Measurements from ENCODE around the gene ZGPAT.
"Not testable (repeated sequence)": the region's sequence is repeated elsewhere in the genome, so short reads cannot be mapped to it uniquely, and the experiment has no call there.

Gene ZGPAT

DNA sequence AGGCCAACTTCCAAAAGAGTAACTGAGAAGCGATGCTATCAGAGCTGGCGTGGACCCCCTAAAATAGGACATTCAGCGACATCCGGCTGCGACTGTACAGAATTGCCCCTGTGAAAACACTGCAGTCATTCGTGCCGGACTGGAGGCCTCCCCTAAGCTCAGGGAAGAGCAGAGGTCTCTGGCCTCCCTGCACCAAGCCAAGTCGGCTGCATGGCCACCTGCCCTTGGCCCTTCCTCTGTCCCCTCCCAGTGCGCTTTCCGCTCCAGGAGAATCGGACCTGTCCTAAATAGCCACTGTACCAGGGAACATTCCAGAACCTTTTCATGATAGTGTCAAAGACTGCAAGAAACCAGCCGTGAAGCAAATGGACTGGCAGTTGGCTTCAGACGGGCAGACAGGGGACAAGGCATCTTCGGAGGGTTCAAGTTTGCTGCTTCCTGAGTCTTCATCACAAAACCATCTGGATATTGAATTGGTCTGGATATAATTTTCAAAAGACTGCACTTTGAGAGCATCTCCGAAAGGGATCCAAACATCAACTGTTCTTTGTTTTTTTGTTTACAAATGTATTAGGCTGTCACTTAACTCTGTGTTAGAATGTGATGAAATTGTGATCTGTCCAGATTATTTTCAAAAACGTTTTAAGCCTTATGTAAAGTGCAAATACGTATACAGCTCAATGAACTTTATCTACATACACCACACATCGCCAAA lies 48.3 kb downstream of the ZGPAT start:
- no peak overlapping the region for H3K4me3 ChIP-seq (ENCODE audit: low read depth, low read length)

DNA sequence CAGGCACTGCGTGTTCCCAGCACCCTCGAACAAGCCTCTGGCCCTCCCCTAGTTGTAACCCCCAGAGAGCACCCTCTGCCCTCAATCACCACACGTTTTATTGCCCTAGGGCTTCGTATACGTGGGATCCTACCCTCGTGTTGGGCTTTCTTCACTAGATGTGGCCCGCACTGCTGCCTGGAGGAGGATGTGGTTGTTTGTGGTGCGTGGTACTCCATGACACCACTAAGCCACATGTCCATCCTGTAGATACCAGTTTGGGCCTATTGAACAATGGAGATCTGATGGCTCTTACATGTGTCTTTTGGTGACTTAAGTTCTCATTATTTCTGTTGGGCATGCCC lies 48.8 kb downstream of the ZGPAT start:
- H3K4me3 ChIP-seq (ENCODE audit: low read depth, low read length) = no peak overlapping the region

DNA sequence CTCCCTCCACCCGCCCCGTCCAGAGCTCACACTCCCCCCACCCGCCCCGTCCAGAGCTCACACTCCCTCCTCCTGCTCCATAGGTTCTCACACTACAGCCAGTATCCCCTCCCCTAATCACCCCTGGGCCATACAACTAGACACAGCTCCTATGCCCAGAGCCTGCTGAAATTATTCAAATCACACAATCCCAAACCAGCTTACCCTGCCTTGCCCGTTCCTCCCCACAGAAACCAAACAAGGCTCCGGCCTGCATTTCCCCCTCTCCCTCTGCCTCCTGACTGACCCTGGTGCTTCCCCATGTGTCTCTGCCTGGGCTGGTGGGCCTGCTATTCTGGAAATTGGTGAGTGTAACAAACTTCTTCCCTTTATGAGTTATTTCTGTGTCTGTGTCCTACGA lies 50.3 kb downstream of the ZGPAT start:
- H3K4me3 ChIP-seq (ENCODE audit: low read depth, low read length) = no peak overlapping the region

DNA sequence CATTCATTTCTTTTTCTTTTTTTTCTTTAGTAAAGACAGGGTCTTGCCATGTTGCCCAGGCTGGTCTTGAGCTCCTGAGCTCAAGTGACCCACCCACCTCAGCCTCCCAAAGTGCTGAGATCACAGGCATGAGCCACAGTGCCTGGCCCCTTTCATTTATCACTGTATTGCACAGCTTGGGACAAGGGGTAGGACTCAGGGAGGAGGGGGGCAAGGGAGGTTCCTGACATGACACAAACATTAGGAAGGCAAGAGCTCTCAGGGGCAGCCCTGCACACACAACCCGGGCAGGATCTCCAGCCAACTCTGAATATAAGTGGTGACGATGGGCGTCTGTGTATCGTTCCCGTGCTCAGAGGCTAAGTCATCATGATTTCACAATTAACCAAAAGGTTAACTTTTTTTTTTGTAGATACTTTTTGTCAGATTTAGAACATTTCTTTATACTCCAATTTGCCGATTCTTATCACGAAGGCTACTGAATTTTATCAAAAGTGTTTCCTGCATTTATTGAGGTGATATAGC lies 51.6 kb downstream of the ZGPAT start:
- no peak overlapping the region for H3K4me3 ChIP-seq (ENCODE audit: low read depth, low read length)

DNA sequence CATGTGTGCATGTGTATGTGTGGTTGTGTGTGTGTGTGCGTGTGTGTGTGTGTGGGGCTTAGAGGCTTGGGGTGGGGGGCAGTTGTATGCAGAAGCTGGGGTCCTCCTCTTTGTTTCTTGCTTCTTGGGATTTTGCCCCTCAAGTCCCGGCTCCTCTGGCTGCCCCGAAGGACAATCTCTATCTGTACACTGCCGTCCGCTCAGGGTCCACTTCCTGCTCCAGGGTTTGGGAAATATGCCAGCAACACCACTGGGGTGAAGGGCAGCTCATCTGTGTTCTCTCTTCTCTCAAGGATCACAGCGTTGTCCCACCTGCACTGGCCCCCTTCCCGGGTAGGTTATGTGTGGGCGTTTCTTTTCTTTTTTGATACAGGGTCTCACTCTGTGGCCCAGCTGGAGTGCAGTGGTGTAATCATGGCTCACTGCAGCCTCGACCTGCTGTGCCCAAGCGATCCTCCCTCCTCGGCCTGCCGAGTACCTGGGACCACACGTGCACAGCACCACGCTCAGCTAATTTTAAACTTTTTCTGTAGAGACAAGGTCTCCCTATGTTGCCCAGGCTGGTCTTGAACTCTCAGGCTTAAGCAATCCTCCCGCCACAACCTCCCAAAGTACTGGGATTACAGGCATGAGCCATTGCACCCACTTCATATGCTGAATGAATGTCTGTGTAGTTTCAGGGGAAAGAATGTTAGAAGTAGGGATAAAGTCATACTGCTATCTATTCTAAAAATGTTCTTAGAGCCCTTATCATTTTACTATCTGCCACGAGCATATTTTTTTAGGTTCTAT lies 57.4 kb downstream of the ZGPAT start:
- no peak overlapping the region for H3K4me3 ChIP-seq (ENCODE audit: low read depth, low read length)

DNA sequence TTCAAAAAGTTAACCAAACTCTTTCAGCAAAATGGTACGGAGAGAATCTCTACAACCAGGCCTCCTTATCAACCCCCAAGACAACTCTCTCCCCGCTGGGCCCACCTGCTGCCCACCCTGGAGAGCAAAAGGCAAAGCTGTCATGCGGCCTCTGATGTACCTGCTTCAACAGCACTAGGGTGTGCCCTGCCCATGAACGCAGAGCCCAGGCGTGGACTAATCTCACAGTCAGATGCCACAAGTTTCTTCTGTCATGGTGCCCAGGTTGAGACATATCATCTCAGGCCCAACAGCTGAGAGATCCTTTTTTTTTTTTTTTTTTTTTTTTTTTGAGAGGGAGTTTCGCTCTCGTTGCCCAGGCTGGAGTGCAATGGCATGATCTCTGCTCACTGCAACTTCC lies 58.1 kb downstream of the ZGPAT start:
- no peak overlapping the region for H3K4me3 ChIP-seq (ENCODE audit: low read depth, low read length)

DNA sequence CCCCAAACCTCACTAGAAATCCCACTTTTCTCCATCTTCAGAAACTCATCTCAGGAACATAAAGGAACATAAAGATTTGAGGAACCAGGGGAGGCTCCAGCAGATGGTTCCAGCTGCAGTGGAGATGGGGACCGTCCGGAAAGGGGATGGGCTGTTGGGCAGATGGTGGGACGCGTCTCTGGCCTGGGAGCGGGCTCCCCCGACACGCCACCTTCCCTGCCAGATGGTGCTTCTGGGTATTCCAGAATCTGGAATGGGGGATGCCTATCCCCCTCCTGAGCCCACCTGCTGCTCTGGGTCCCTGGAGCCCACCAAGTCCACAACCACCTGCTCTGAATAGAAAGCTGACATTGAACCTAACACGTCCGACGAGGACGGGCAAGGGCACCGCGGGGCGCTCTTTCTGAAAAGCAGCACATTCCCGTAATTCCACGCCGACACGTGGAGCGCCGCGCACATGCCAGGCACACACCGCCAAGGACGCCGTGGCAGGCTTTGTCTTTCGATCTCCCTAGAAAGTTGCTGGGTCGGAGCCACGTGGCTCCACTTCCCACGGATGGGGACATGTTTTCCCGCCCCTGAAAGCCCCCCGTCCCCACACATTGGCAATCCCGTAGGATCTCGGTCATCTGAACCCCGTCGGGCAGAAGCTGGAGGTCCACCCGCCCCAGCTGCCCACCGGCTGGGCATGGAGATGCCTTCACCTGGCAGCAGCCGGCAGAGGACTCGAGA lies 59.0 kb downstream of the ZGPAT start:
- H3K4me3 ChIP-seq (ENCODE audit: low read depth, low read length) = no peak overlapping the region

DNA sequence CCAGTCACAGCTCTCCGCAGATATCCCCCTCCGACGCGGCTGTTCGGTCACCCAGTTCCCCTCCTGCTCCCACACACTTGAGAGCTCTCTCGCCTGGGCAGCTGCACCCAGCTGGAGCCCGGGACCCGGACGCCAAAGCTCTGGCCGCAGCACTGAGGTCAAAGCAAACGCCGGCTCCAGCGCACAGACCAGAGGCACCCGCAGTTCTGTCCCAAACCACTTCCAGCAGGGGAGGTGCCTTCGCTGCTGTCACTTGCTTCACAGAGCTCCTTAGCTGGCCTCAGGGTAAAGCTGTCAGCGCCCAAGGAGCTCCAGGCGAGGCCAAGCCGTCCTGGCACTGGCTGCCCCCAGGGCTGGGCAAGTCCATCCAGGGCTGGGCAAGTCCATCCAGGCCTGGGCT lies 59.6 kb downstream of the ZGPAT start:
- H3K4me3 ChIP-seq (ENCODE audit: low read depth, low read length) = no peak overlapping the region

DNA sequence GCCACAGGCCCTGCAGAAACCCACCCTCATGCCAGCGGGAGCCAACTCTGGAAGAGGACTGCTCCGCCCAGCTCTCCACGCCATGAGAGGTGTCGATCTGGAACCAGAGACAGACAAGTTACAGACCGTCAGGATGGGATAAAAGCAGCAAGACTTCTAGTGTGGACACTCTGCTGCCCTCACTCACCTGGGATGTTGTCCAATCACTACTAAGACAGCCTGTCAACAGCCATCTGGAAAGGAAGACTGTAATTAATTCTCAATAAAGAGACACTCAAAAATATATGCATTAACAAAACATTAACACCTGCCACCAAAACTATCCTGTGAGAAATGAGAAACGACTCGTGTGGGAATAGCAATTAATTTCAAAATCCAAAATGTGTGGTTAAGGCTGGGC lies 60.0 kb downstream of the ZGPAT start:
- H3K4me3 ChIP-seq (ENCODE audit: low read depth, low read length) = no peak overlapping the region

DNA sequence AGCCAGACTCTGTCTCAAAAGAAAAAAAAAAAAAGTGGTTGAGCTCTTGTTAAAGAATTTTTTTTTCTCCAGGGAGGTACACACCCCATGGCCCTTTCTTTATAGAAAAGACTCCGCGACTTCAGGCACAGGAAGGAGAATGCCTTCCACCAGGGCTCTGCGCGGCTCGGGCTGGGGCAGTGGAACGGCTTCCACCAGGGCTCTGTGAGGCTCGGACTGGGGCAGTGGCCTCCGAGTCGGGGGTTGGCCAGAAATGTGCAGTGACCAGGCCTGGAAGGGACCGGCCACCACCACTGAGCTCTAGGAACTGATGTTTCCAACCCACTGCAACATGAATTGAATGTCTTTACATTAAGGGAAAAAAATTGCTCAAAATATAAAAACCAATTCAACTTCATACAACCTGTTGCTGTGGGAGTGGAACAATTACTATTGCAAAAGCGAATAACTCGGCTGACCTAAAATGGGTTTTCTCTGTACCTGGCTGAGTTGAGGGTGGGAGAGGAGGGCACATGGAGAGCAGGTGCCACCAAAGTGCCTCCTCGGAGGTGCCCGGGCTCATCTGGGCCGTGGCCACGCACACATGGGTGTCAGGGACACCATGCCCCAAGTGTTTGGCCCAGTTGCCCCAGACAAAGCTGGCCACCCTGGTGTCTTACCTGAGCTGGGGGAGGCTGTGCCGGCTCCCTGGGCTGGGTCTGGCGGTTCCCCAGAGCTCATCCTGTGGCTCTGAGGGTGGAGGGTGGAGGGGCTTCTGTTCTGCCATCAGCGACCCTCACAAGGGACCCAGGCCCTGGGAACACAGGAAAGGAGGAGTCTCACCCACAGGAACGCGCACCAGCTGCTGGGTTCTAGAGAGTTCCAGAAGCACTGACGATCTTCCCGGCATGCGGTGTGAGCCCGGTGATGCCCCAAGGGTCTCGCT lies 61.0 kb downstream of the ZGPAT start:
- H3K4me3 ChIP-seq (ENCODE audit: low read depth, low read length) = no peak overlapping the region

DNA sequence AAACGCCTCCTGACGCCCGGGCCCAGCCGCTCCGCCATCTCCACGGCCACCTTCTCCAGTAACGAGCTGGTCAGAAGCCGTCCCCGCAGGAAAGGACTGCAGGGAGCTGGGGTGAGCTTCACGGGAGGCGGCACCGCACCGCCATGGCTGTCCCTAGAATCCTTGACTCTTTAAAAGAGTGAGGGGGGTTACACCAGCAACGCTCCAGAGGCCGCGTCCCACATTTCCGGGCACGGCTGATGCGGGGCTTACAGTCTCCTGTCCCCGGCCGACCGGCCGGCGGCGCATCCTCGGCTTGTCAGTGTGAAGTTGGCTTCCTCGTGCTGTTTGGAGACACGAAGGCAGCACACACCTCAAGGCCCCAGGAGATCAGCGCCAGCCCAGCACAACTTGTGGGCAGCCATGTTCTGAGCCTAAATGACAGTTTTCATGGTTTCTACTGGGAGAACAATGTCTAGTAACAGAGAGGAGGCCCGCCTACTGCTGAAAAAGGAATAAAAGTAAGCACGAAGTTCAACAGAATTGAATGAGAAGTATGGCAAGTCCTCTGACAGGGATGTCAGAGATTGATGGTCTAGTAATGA lies 62.1 kb downstream of the ZGPAT start:
- H3K4me3 ChIP-seq (ENCODE audit: low read depth, low read length) = no peak overlapping the region

DNA sequence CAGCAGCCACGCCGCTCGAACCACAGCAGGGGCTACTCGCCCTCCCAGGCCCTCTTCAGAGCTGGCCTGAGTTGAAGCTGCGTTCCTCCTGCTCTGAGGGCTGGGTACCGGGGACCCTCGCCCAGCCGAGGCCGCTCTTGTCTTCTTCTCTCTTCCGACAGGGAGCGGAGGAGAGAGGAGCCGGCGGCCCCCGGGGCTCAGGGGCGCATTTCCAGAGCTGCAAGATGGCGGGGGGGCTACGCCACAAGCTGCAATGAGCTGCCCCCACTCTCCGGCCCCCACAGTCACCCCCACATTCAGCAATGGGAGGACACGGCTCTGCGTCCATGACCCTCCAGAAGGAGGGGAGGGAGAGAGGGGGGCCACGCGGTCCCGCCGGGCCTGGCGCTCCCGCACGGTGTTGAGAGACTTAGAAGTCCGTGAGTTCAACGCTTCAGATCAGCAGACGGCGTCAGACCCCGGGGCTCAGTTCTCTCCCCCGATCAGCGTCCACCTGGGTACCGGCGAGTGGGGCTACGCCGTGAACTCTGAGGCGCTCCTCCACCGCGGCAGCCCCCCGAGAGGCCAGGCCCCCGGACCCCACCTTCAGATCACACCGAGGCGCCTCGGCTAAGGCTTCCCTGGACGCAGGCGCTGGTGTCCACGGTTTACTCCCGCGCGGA lies 63.3 kb downstream of the ZGPAT start:
- no peak overlapping the region for H3K4me3 ChIP-seq (ENCODE audit: low read depth, low read length)

DNA sequence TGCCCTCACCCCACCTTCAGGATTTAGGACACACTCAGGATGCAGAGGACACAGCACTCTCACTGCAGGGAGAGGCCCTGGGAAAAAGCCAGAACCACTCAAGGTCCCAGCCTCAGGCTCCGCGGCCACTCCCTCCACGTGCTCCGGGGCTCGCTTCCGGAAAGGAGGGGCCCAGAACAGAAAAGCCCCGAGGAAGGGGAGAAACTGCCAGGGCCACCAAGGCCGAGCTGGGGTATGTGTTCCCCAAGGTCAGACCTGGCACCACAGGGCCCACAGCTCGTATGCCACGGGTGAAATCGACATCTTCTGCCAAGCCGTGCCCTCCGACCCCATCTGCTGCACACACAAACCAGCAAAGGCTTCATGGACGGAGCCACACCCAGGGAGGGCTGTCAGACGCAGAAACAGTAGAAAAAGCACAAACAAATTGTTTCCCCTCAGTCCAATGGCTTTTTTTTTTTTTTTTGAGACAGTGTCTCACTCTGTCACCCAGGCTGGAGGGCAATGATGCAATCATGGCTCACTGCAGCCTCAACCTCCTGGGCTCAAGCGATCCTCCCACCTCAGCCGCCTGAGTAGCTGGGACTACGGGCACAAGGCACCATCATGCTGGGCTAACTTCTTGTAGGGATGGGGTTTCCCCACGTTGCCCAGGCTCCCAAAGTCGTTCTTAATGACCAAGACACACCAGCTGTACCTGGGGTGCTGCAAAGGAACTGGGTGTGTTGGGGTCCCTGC lies 65.1 kb downstream of the ZGPAT start:
- no peak overlapping the region for H3K4me3 ChIP-seq (ENCODE audit: low read depth, low read length)

DNA sequence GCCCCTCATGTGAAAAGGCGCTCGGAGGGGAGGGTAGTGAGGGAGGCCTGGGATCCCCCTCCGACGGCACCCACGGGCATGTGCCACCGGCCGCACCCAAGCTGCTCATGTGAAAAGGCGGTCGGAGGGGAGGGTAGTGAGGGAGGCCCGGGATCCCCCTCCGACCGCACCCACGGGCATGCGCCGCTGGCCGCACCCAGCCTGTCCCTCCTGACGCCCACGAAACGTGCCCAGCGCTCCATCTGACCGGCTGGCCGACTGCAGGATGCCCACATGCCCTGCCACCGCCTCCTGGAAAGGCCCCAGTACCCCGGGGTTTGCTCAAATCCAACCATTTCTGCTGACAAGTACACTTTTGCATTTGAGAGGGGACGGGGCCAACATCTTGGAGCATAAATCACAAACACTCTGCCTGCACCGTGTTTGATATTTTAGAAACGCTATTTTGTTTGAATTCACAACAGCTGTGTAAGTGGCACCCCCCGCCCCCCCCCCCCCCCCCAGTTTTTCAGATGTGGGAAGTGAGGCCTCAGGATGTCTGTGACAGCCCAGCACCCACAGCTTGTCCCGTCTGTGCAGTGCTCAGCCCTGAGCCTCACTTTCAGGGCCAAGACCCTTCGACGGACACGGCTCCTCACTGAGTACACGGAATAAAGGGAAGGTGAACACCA lies 65.9 kb downstream of the ZGPAT start:
- H3K4me3 ChIP-seq (ENCODE audit: low read depth, low read length) = no peak overlapping the region

DNA sequence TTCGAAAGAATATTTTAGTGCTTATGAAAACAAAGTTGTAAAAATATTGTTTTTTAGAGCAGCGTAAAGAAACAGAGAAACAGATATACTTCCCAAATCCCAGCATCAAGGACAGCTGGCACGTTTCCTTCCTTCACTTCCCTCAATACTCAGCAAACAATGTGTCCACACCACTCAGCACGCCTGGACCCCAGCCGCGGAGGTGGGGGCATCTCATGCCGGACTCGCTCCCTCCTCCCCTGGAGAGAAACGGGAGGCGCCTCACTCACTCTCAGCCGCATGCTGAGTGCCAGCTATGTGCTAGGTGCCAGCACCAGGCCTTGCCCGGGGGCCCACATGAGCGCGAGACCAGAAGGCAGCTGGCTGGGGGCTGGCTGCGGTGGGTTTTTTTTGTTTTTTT lies 66.5 kb downstream of the ZGPAT start:
- H3K4me3 ChIP-seq (ENCODE audit: low read depth, low read length) = no peak overlapping the region

DNA sequence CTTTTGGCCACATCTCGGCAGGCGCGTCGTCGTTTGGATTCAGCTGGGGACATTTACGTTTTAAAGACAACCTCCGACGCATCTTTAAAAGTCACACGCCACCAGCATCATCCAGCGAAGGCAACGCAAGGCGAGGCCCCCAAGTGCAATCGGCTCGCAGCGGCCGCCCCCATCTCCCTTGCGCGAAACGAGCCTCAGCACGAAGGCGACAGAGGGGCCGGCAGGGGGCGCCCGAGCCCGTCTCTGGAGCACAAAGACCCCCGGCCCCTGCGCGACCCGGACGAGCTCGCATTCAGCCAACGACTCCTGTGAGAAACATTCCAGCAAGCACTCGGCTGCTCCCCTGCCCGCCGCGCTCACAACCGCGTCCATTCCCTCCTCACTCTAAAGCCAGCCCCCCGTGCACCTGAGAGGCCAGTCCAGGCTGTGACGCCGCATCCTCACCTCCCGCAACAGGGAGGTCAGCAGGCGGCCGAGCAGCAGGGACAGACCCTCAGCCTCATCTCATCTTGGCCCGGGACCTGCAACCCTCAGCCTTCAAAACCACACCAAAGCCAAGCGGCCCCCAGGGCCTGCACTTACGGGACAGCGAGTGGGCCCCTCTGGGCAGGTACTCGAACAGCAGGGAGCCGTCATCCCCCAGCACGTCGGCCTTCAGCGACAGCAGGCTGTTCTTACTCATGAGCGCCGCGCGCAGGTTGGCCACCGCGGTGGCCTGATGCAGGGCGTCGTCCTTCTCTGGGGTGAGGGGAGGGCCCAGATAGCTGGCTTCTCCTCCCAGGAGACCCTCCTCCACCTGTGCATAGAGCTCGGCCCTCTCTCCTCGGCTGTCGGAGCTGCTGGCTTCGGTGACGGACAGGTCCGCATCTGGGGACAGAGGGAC lies 67.5 kb downstream of the ZGPAT start:
- H3K4me3 ChIP-seq (ENCODE audit: low read depth, low read length) = peak overlapping the region; percentile 8

DNA sequence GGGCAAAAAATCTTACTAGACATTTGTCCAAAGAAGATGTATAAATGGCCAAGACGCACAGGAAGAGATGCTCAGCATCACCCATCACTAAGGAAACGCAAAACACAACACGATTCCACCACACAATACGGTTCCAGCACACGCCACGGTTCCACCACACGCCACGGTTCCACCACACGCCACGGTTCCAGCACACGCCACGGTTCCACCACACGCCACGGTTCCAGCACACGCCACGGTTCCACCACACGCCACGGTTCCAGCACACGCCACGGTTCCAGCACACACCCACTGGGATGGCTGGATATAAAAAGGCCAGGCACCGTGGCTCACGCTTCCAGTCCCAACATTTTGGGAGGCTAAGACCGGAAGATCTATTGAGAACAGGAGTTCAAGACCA lies 69.0 kb downstream of the ZGPAT start:
- not testable (repeated sequence) for H3K4me3 ChIP-seq (ENCODE audit: low read depth, low read length)

DNA sequence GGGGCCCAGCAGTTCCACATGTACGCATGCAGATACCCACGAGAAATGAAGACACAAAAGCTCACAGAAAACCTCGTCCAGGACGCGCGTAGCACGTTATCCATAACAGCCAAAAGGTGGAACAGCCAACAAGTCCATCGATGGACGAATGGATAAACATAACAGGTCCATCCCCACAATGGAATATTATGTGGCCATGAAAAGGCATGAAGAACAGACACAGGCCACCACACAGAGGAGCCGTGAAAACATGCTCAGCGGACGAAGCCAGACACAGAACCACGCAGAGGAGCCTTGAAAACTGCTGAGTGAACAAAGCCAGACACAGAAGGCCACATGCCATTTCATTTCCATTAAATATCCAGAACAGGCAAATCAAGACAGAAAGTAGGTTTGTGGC lies 69.8 kb downstream of the ZGPAT start:
- H3K4me3 ChIP-seq (ENCODE audit: low read depth, low read length) = no peak overlapping the region

Data from iPS-11a (cell line).